HG02759 (cell line): Measurements from ENCODE around the gene PUSL1.
A peak's percentile ranks its signal among the peaks of the same experiment; 100 is the strongest.

Experiments
- ATAC-seq: cut with Tn5 transposase; IDR thresholded peaks from one replicate; pipeline ENCODE4 v1.9.1; 2021; ENCODE audit warnings: mild to moderate bottlenecking, moderate library complexity; ENCODE audit not compliant: unreplicated experiment

Gene PUSL1

GRCh38 chr1:1335792-1336248 lies 27.4 kb downstream of the PUSL1 start:
- no peak for ATAC-seq

GRCh38 chr1:1336446-1336845 lies 28.0 kb downstream of the PUSL1 start:
- ATAC-seq: no peak

- ATAC-seq: no peak
These were observed 28.8 kb downstream of the PUSL1 start for GRCh38 chr1:1336931-1337792.

- no peak for ATAC-seq
These were observed 29.4 kb downstream of the PUSL1 start for GRCh38 chr1:1337793-1338147.

- ATAC-seq: no peak
These were observed 29.9 kb downstream of the PUSL1 start for GRCh38 chr1:1338278-1338677.

GRCh38 chr1:1340185-1340584 lies 31.8 kb downstream of the PUSL1 start:
- ATAC-seq: no peak

- ATAC-seq: no peak
These were observed 32.6 kb downstream of the PUSL1 start for GRCh38 chr1:1340791-1341548.

- ATAC-seq: no peak
These were observed 33.2 kb downstream of the PUSL1 start for GRCh38 chr1:1341549-1342021.

- ATAC-seq: no peak
These were observed 33.7 kb downstream of the PUSL1 start for GRCh38 chr1:1342061-1342562.

- no peak for ATAC-seq
These were observed 34.3 kb downstream of the PUSL1 start for GRCh38 chr1:1342584-1343115.

GRCh38 chr1:1343811-1344421 lies 35.5 kb downstream of the PUSL1 start:
- no peak for ATAC-seq

GRCh38 chr1:1344655-1345361 lies 36.4 kb downstream of the PUSL1 start:
- ATAC-seq: no peak

- ATAC-seq: no peak
These were observed 37.0 kb downstream of the PUSL1 start for GRCh38 chr1:1345384-1345783.

- no peak for ATAC-seq
These were observed 37.6 kb downstream of the PUSL1 start for GRCh38 chr1:1345860-1346500.

GRCh38 chr1:1346501-1346890 lies 38.1 kb downstream of the PUSL1 start:
- no peak for ATAC-seq

GRCh38 chr1:1347026-1347595 lies 38.7 kb downstream of the PUSL1 start:
- no peak for ATAC-seq

GRCh38 chr1:1347663-1348419 lies 39.4 kb downstream of the PUSL1 start:
- no peak for ATAC-seq

GRCh38 chr1:1348420-1349255 lies 40.2 kb downstream of the PUSL1 start:
- peak; percentile 40 for ATAC-seq
